ENCODE results near the gene ERCC6.

Gene ERCC6

GRCh38 chr10:49543604-49544003 is 4.7 kb upstream of the ERCC6 start:
- no peak for DNase-seq

- no peak for DNase-seq
Measured at GRCh38 chr10:49542353-49542752, 3.4 kb upstream of the ERCC6 start.

DNA sequence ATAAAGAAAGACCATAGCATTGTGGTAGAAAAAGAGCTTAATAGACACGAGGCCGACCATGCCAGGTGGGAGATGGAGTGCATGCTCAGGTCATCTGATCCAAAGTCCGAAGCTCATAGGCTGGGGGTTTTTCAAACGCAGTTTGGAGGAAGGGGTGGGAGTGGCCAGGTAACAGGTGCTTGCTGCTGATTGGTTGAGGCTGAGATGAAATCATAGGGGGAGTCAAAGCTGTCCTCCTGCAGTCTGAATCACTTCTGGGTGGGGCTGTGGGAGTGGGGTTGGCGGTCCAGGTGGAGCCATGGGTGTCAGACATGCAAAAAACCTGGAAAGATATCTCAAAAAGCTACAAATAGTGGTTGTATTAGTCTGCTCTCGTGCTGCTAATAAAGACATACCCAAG is 2.8 kb upstream of the ERCC6 start:
- no peak for DNase-seq

GRCh38 chr10:49540056-49540797 is 1.3 kb upstream of the ERCC6 start:
- DNase-seq, result no peak

GRCh38 chr10:49539320-49539885 is 482 bp upstream of the ERCC6 start:
- no peak for DNase-seq

GRCh38 chr10:49534670-49535381 is 4.1 kb downstream of the ERCC6 start:
- no peak for DNase-seq

- no peak for DNase-seq
Measured at GRCh38 chr10:49532461-49532860, 6.5 kb downstream of the ERCC6 start.

- no peak for DNase-seq
Measured at GRCh38 chr10:49528977-49529506, 9.9 kb downstream of the ERCC6 start.

GRCh38 chr10:49527850-49528249 is 11.1 kb downstream of the ERCC6 start:
- no peak for DNase-seq

DNA sequence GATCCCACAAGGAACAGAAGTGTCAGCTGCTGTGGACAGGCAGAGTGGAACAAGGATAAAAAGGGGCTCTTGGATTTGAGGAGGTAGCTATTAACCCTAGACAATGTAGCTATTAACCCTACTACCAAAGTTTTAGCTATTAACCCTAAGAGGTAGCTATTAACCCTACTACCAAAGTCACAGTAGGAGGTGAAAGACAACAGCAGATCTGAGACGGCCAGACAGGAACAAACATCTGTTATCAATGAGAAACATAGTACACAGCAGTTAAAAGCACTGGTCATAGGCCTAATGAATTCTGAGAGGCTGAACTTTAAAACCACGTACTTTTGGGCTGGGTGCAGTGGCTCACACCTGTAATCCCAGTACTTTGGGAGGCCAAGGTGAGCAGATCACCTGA is 11.9 kb downstream of the ERCC6 start:
- DNase-seq, result no peak

DNA sequence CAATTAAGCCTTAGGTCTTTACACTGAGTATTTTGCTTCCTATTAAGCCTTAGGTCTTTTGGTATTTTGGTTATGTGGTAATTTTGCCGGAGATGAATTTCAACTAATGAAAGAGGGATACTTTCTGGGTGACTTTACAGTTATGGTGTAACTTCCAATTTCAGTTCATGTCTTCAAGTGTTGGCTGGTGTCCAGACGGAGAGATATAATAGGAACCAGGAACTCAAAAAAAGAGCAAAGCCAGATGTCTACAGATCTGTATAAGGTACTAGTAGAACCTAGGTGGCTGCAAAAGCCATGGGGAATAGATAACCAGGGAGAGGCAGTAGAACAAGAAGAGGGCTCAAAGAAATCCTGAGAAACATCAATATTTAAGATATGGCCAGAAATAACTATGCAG is 12.3 kb downstream of the ERCC6 start:
- DNase-seq, result no peak

GRCh38 chr10:49524496-49524895 is 14.4 kb downstream of the ERCC6 start:
- no peak for DNase-seq

DNA sequence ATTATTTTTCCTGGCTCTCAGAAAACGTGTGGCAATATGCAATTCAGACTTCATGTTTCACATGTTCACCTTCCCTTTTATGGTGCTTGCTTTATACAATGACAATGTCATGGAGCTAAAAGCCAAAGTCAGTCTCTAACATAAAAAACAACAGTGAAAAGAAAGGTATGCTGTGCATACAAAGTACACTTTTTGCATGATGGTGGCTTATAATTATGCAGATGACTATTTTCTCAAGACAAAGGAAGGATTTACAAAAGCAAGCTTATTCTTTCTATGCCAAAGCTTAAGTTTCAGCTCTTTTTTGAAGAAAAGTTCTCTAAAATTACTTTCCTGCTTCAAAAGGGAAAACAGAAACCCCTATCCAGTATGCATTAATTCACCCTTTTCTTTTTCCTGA is 15.6 kb downstream of the ERCC6 start:
- no peak for DNase-seq

DNA sequence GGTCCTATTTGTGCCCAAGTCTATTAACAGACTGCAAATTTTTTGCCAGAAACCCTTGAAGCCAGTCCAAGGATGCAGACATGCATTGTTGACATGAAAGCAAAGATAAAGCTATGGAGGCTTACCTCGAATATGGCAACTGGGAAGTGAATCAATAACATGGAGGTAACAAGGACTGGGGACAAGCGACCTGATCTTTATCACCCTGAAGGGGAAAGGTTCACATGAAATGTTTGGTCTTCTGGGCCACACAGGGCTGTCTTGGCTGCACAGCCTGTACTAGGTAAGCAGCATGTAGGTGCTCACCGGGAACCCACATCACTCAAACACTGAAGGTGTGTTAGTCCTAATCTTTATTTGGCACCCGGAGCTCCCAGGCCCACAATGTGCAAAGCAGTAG is 17.9 kb downstream of the ERCC6 start:
- no peak for DNase-seq

DNA sequence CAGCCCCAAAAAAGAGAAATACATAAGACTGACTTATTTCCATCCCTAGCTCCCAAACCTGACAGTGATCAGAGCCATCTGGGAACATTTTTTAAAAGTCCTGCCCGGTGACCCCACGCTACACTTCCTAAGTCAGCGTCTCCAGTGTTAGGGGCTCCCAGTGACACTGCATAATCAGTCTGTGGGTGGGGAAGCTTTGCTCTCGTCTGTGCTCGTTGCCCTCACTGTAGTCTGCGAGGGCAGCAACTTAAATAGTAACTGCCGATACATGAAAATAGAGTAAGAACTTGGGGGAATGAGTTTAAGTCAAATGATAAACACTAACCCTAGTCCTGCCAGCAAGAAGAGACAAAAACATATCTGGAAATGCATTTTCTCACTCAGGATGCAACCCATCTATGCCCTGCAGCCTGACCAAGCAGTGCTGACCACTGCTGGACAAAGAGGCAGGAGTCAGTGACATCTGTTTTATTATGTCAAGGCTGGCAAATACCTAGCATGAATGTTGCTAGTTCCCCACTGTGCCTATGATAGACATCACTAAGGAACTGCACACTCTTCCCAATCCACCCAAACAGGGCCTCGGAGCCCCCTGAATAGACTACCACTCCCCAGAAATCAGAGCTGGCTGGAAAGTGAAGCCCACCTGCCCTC is 18.7 kb downstream of the ERCC6 start:
- DNase-seq, result no peak

DNA sequence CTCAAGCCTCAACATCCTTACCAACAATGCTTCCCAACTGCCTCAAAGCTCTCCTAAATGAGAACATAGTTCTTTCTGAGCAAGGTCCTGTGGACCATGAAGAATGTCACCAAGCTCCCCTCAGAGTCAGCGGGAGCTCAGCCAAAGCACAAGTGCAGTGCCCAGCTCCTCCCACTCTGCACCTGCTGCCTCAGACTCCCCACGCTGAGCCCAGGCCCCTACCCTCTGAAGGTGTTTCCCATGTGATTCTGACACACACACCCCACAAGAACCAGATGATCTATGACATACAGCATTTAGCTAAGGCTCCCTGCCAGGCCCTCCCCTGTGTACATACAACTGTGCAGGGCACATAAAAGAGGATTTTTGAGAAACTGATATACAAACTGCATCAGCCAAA is 19.2 kb downstream of the ERCC6 start:
- DNase-seq, result no peak

DNA sequence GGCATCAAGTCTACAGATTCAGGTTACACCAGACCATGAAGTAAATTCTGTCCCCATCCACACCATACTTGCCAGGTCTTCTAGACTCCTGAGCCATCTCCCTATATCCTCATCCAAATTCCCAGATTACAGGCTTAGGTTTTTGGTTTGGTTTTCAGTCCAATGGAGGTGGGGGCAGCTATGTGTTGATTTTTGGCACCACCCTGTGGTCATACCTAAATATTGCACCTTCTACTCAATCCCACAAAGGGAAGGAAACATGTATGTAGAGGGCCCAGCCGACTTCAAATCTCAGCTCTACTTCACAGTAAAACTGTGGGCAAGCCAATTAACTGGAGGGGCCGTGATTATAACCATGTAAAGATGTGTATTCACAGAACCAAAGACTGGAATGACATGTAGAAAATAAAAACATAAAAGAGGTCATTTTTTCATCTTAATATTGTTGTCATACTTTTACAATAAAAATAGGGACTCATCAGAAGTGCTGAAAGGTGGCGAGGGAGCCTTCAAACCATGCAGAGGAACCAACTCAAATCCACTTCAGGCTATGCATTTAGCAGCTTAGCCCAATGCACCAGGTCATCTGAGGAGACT is 19.8 kb downstream of the ERCC6 start:
- DNase-seq, result no peak

- DNase-seq, result no peak
Measured at GRCh38 chr10:49518566-49518965, 20.4 kb downstream of the ERCC6 start.

DNA sequence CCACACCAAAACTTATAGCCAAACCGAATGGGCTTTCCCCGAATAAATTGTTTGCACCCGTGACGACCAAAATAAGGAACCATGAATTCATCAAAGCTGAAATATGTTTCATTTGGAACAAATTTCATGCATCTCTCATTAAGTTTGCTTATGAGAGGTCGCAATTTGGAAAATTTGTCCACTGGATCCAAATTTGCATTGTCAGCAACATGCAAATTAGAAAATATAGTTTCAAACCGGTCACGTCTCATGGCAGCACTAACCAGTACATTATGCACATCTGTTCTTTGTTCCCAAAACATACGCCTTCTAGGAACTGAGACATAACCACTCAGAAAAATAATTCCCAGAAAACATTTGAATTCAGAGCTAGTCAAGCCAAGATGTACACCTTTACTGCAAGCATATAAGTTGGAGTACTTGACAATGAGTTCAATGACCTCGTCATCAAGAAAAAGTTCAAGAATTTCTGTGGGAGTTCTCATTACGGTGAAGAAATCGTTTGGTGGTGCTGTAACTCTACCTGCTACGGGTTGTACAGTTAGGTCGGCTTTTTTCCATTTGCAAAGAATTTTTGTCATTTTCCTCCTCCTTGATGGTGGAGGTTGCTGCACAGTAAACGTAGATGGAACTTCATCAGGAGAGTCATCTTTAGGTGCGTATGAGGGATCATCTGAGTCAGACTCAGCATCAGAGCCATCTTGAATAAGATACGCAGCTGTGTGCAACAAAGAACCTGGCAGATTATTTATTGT is 22.5 kb downstream of the ERCC6 start:
- DNase-seq, result no peak

- DNase-seq, result no peak
Measured at GRCh38 chr10:49512121-49512809, 26.7 kb downstream of the ERCC6 start.

DNA sequence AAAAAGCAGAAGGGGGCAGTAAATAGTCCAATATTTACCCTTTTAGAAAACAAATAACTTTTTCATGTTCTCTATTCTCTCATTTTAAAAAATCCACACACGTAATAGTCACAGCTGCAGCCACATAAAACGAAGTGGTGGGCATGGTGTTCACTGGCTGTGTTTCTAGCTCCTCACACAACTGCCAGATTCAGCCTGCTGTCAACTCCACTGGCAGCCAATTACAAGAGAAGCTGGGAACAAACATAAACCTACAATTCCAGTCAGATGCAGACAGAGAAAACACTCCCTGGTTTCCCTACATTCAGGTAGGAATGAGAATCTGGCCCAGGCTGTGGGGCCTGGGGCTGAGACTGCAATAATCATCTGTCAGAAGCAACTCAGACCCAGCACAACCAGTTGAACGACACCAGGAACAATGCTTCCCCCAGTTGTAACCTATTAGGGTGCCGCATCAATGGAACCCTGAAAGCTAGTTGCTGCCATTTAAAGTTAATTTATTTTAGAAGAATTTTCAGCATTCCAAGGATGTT is 29.1 kb downstream of the ERCC6 start:
- DNase-seq, result no peak
